GM19099 (cell line): Measurements from ENCODE around the gene ASCL2.

Experiments
- POLR2A ChIP-seq: IDR thresholded peaks from 3 replicates; pipeline ENCODE4 v1.6.1; 2011; ENCODE audit warnings: low read depth; ENCODE audit not compliant: insufficient read length; ENCODE audit errors: extremely low read depth

ASCL2 gene

GRCh38 chr11:2263724-2264360, 6.5 kb downstream of the ASCL2 start:
- no peak for TF ChIP-seq POLR2A

- no peak for TF ChIP-seq POLR2A
Observed at GRCh38 chr11:2263071-2263565, 7.3 kb downstream of the ASCL2 start.

GRCh38 chr11:2262301-2263070, 7.9 kb downstream of the ASCL2 start:
- TF ChIP-seq POLR2A, result no peak

GRCh38 chr11:2261436-2262230, 8.8 kb downstream of the ASCL2 start:
- TF ChIP-seq POLR2A, result no peak

GRCh38 chr11:2260491-2261364, 9.7 kb downstream of the ASCL2 start:
- no peak for TF ChIP-seq POLR2A

- TF ChIP-seq POLR2A, result no peak
Observed at GRCh38 chr11:2259897-2260451, 10.4 kb downstream of the ASCL2 start.

- TF ChIP-seq POLR2A, result no peak
Observed at GRCh38 chr11:2259466-2259830, 10.9 kb downstream of the ASCL2 start.

GRCh38 chr11:2258501-2259465, 11.6 kb downstream of the ASCL2 start:
- TF ChIP-seq POLR2A, result no peak

GRCh38 chr11:2256951-2257700, 13.3 kb downstream of the ASCL2 start:
- no peak for TF ChIP-seq POLR2A

- no peak for TF ChIP-seq POLR2A
Observed at GRCh38 chr11:2256293-2256913, 14.0 kb downstream of the ASCL2 start.

GRCh38 chr11:2252018-2252417, 18.4 kb downstream of the ASCL2 start:
- no peak for TF ChIP-seq POLR2A

GRCh38 chr11:2251138-2251537, 19.2 kb downstream of the ASCL2 start:
- TF ChIP-seq POLR2A, result no peak
